Measurements from ENCODE around the gene TEX22.

The TEX22 gene

GRCh38 chr14:105456736-105457617, 58.6 kb downstream of the TEX22 start:
- DNase-seq (ENCODE audit: low read depth): no peak

GRCh38 chr14:105458010-105458409, 59.7 kb downstream of the TEX22 start:
- DNase-seq (ENCODE audit: low read depth): no peak

GRCh38 chr14:105458571-105458970, 60.2 kb downstream of the TEX22 start:
- no peak for DNase-seq (ENCODE audit: low read depth)

- no peak for DNase-seq (ENCODE audit: low read depth)
These were observed 61.8 kb downstream of the TEX22 start for GRCh38 chr14:105460116-105460515.

GRCh38 chr14:105460616-105461015, 62.3 kb downstream of the TEX22 start:
- no peak for DNase-seq (ENCODE audit: low read depth)

- no peak for DNase-seq (ENCODE audit: low read depth)
These were observed 63.6 kb downstream of the TEX22 start for GRCh38 chr14:105461903-105462302.

Measured in non-pigmented ciliary epithelial cell (primary cell).